Measurements from ENCODE around the gene GNAQ.

DNA sequence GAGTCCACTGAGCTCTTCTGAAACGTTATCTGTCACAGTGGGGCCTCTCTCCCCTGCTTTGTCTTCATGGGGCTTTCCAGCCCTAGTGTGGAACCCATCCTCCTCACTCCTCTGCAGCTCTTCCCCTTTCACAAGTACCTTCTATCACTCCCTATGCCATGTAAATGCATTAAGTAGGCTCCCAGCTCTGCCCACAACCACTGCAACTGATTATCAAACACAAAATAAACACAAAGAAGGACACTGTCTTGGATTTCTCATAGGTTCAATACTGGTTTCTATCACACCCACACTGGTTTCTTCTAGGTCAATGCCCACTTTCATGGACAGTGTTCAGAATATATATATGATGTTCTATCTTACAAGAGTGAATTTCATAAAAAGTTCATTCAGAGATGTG lies 139.4 kb downstream of the GNAQ start:
- TF ChIP-seq, protein P1, sequence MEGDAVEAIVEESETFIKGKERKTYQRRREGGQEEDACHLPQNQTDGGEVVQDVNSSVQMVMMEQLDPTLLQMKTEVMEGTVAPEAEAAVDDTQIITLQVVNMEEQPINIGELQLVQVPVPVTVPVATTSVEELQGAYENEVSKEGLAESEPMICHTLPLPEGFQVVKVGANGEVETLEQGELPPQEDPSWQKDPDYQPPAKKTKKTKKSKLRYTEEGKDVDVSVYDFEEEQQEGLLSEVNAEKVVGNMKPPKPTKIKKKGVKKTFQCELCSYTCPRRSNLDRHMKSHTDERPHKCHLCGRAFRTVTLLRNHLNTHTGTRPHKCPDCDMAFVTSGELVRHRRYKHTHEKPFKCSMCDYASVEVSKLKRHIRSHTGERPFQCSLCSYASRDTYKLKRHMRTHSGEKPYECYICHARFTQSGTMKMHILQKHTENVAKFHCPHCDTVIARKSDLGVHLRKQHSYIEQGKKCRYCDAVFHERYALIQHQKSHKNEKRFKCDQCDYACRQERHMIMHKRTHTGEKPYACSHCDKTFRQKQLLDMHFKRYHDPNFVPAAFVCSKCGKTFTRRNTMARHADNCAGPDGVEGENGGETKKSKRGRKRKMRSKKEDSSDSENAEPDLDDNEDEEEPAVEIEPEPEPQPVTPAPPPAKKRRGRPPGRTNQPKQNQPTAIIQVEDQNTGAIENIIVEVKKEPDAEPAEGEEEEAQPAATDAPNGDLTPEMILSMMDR (IDR thresholded peaks at IDR 0.05) = no peak
- TF ChIP-seq POLR2A (IDR thresholded peaks at IDR 0.05) = no peak
